SKM-1 treated with dmso at 0.1 percent for 144 hours (cell line): ENCODE results near the gene TRMT44.
A peak's percentile ranks its signal among the peaks of the same experiment; 100 is the strongest.
"Not testable (repeated sequence)": the region's sequence is repeated elsewhere in the genome, so short reads cannot be mapped to it uniquely, and the experiment has no call there.

Experiments
- DNase-seq: peaks from one replicate; lab custom pipeline; 2025; ENCODE audit not compliant: unreplicated experiment; lab: John Stamatoyannopoulos, UW

Gene TRMT44

DNA sequence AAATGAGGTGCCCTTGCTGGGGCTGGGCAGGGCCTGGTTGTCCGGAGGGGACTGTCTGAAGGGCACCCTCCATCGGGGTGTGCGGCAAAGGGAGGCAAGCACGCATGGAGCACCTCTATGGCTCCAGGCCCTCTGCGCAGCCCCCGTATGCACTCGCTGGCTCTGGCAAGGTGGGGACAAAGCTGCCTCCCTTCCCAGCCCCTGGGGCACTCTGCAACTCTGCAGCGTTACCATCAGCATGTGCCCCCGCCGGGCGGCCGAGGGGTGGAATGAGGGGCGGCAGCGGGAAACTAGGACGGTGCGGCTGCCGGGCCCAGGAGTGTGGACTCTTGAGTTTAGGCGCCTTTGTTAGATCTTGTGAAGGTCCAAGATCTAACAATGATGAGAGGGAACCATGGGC lies 26.4 kb downstream of the TRMT44 start:
- no peak for DNase-seq

DNA sequence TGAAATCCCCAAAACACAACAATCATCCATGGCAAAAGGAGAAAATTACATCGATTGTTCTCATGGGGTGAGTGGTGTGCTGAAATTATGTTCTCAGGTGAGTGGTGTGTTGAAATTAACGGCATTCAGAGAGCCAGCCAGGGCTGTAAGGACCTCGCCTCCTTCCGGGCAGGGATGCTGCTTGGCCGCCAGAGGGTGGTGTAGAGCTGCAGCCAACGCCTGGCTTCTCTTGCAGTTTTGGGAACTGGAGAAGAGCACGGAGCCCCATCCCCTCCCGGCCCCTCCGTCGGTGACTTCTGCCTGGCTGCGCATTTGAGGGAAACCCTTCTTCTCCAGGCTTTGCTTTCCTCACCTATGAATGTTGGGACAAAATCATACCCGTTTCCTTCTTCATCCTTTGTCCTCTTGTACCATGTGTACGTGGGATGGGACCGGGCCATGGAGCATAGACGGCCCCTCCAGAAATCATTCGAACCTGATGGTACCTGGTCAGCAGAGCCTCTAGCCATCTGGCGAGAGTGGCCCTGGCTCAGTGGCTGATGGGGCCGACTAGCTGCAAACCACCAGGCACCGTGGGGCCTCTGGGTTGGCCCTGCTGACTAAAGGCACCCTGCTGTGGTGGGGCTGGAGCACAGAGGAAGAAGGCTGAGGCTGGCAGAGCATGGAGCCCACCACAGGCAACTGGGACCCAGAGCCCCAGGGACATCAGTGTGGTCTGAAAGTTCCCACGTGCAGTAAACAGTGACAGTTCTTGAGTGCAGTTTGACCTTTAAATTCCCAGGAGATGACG lies 28.4 kb downstream of the TRMT44 start:
- DNase-seq = peak; percentile 75

DNA sequence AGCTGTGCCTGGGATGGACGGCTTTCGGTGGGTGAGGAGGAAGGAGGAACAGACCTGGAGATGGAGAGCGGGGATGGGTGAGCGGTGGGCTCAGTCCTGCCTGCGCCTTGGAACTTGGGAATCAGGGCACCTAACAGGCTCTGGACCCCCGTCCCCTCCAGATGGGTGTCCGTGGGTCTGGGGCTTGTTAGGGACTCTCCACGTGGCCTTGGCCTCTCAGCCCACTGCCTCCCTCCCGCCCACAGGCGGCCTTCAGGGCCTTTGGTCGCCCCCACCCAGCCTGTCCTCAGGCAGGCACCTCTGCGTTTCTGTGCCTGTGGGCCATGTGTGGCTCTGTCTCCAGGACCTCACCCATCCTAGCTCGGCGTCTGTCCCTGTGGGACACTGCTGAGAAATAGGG lies 29.0 kb downstream of the TRMT44 start:
- DNase-seq = no peak

DNA sequence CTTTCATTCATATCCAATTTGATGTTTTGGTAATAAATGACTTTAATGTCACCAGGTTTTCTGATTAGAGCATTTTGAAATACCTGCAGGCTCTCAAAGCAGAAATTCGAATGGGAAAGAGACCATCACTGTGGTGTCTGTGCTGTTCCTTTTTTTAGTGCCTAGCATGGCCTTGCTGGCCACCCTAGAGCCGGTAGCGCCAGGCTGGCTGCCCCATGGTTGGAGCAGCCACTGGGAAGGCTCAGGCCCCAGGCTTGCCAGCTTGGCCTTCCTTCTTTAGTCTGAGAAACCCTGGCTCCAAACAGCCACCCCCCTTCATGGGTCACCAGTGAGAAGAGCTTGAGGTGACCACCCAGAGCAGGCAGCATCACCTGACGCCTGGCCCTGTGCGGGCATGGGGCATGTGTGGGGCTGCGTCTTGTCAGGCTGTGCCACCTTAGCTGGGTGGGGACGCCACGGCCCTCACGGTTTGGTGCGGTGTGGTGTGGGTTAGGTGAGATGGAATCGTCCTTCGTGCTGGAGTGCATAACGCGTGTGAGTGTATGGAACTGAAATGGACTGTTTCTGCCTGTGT lies 30.0 kb downstream of the TRMT44 start:
- no peak for DNase-seq

DNA sequence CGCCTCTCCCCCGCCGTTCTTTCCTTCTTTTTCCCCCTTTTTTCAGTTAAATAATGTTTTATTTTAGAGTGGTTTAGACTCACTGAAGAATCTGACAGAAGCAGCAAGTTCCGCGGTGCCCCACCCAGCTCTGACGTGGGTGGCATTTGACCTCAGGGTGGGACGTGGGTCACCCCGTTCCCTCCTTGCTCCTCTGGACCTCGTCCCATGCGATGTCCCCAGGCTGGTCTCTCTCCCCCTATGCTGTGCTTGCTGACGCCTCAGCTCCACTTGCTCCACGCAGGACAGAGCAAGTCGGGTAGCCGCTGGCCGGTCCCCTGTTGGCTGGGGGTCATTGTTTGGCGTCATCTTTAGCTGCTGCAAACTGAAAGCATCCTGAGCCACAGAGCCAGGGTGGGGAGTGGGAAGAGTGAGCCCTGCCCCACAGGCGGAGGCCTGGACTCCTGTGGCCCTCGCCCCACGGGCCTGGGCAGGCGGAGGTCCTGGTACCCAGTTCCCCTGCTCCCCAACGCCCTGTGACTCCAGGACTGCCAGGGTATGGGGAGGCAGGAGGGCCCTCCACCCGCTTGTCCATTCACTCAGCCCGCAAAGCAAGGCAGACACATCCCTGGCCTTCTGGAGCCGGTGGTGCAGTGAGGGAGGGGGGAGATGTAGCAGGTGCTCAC lies 30.8 kb downstream of the TRMT44 start:
- no peak for DNase-seq

DNA sequence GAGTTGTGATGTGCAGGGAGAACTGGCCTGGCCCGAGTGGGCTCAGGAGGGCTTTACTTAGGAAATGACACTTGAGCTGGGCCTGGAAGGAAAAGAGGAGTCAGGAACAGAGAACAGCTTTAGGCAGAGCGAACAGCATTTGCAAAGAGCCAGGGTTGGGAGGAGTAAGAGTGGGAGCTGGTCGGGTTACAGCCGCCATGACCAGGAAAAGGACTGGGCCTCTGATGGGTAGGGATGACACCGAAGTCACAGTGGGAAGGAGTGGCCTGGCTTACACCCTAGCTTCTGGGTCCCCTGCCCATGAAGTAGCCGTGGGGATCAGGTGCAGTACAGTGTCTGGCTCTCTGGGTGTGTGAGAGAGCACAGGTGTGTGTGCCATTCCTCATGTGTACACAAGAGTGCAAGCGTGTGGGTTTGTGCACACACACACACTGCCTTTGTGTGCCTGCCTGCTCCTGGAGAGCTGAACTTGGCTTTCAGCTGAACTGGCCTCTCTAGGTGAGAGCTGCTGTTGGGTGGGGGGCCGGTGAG lies 31.6 kb downstream of the TRMT44 start:
- no peak for DNase-seq

DNA sequence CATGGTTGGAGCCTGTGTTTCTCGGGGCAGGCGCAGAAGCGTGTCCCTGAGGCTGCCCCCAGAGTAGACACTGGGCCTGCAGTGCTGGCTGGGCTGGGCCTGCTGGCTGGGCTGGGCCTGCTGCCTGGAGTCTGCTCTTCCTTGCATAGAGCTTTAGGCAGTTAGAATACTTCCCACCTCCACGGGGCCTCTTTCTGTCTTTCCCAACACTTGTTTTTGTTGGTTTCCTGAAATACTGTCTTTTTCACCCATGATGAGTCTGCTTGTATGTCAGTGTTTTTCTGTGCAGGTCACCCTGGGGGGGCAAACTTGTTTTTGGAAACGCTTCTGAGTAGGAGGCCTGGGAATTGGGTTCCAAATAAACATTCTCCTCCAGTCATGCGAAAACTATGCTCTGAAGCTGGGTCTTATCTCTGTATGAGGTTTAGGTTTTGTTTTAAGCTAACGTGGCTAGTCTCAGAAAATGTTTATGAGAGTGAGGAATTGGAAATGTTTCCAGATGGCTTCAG lies 32.2 kb downstream of the TRMT44 start:
- DNase-seq = no peak

DNA sequence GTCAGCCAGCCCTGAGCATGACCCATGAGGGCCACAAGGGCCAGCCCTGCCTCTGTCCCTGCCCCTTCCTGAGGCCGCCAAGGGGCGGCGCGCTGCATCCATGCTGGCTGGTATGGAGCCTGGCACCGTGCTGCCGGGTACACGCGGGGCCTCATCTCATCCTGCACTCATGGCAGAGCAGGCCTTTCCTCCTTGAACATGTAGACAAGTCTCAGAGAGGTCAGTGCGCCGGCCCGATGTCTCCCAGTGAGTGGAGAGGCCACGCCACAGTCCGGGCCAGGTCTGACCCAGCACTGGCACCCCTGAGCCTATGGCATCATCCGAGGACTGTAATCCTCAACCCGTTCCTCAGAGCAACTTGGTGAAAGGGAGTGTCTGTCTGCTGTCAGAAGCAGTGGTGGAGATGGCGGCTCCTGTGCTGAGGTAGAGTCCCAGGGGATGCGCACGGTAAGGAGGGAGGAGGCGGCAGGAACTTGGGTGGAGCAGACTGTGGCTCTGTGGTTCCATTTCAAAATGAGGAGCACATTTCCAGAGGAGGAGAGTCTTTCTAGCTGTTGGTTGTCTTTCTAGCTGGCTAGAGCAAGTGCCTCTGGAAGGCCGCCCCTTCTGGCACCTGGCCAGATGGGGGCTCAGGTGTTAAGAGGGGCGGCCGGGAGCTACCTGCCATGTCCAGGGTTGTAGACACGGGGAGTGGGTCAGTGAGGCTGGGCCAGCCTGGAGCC lies 32.8 kb downstream of the TRMT44 start:
- no peak for DNase-seq

DNA sequence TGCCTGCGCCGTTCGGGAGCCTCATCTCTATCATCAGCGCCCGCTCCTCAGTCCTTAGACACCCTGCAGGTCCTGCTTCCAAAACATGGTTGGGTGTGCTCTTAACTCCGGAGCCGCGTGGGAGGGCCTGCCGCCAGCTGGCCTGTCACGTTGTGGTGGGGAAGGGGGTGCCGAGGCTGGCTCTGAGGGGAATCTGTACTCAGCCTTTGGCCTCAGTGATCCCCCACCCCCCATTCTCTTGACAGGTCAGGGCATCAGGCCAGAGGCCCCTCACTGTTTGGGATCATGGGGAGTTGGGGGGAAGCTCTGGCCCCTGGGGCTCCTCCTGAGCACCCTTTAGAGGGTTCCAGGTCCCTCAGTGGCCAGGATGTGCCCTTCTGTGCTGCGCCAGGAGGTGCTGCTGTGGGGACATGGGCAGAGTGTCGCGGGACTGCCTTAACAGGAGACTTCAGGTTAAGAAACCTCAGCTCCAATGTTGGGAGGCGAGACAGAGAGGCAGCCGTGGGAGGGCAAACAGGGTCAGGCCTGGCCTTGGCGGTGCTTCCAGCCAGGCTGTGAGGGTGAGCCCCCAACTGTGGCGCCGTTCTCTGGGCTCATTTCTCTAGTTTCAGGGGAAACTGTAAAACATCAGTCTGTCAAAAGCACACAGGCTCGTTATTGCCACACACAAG lies 33.5 kb downstream of the TRMT44 start:
- DNase-seq = no peak

DNA sequence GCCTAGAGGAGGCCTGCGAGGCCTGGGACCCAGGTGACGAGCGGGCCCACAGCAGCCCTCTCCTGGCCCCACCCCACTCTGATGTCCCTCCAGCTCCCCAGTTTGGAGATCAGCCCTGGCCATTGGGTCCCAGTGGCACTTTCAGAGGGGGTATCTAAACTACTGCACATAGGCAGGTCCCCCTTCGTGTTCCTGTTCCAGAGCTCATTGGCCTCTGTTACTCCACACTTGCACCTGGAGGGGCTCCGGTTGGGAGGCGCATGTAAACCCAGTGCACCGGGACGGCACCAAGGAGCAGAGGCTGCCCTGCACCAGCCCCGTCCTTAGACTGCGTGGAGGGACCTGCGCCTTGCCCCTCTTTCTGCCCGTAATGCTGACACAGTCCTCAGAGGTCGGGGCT lies 34.3 kb downstream of the TRMT44 start:
- DNase-seq = no peak

DNA sequence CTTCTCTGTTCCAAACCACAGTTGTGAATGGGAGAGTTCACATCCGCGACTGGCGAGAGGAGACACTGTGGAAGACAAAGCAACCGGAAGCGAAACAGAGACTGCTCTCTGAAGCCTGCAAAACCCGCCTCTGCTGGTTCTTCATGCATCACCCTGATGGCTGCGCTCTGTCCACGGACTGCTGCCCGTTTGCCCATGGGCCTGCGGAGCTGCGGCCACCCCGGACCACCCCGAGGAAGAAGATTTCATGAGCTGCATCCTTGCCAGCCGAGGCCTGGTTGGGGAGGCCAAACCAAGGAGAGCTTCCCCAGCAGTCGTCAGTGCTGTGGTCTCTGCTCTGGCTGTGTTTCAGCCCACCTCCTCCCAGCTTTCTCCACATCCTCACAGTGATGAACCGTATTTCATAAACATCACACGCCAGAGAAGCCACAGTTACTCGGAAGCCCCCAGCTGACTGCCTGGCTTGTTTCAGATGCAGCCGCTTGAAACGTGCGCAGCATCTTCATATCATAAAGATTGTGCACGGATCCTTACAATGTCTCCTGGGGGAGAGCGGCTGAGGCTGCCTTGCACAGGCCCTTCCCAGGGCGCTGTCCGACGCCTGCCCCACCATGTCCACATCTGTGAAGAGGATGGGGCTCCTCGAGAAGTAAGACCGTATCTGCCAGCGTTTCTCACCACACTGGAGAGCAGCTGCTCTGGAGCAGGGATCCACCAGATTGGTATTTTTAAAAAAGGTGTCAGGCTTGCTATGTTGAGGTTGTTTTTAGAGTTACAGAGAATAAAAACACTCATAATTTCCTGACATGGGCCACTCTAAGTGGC lies 35.4 kb downstream of the TRMT44 start:
- no peak for DNase-seq

DNA sequence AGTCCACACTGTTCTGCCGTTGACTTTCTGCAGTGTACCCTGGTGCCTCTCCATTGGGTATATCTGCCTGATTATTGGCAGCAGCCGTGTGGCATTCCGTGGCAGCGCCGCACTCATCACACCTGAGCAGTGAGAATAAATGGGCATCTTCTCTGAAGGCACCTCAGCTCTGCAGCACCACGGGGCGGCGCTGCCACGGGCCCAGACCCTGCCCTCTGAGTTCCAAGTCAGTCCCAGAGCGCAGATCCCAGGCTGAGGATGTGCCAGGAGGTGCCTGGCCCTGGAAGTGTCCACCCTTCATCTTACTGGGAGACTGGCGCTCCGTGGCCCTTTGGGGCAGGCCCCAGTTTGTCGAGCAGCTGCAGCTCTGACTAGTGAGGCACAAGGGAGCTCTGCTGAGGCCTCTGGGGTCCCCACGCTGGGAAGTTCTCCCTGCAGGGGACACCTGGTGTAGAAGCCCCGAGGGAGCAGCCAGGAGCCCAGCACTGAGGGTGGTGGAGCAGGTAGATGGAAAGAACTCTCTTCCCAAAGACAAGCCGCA lies 36.6 kb downstream of the TRMT44 start:
- DNase-seq = no peak

DNA sequence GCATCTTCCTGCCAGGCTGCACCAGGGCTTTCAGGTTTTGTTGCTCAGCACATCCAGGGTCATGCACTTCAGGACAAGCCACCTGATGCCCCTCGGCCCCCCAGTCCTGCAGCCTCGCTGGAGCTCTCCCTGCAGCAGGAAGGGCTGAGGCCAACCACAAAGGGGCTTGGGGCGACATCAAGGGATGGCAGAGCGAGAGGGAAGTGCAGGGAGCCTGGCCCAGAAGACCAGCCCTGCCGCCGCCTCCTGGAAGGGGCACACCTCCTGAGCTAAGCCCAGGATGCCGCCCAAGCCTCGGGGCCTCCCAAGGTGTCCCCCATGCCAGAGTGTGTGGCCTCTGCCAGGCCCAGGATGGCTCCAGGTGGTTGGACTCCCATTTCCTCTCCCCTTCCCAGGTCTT lies 37.1 kb downstream of the TRMT44 start:
- no peak for DNase-seq

DNA sequence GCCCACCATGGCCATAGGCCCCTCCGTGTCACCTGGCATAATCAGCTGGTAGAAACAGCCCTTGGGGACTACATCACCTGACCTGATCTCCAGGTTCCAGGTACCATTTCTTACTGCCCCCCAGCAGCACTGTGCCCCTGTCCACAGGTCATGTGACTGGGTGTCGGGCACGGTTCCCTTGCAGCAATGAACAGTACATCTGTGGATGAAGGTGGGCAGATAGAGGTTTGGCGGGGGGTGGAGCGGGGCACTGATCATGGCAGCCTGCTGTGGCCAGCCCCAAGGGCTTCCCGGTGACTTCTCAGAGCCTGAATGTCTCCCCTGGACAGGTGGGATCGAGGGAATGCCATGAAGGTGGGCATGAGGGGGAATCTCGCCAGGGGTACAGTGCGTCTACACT lies 37.8 kb downstream of the TRMT44 start:
- DNase-seq = no peak

DNA sequence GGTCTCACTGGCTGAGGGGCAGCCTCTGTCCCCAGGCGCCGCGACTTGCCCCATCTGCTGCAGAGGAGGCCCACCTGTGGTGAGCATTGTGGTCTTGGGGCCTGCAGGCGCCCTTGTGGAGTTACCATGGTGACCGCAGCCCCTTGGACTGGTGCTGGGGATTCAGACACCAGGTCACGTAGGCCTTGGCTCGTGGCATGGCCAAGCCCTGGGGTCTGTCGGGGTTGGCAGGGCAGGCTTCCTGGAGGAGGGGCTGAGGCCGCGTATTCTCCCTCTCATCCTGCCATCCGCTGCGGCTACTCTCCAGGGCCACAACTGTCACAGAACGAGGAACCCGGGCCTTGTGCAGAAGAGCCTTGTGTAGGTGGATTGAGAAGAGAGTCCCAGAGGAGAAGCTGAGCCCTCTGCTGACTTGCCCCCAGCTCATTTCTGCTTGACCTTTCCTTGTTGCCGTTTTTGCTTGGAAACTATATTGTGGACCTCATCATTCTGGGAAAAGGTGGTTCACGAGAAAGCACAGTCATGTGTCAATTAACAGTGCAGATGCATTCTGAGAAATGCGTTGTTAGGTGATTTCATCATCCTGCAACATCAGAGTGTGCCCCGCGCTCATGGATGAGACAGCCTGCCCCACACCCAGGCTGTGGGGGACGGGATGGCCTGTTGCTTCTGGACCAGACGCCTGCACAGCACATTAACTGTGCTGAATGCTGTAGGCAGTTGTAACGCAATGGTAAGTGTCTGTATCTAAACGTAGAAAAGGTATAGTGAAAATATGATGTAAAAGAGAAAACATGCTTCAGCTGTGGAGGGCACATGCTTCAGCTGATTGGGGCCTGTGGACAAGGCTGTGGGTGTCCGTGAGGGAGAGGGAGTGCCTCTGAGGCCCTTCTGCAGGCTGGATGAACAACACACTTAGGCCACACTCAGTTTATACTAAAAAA lies 38.5 kb downstream of the TRMT44 start:
- DNase-seq = no peak

DNA sequence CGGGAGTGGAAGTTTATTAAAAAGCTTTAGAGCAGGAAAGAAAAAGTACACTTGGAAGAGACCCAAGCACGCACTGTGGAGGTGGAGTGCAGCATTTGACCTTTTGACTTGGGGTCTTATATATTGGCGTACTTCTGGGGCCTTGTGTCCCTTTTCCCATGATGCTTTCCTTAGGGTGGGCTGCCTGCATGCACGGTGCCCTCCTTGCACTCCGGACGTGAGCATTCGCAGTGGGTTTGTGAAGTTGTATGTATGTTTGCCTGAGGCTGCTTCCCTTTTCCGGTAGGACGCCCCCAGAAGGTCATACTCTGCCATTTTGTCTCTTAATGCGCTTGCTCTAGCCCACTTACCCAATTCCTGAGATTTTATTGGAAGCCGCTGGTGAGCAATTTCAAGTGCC lies 39.6 kb downstream of the TRMT44 start:
- DNase-seq = no peak

DNA sequence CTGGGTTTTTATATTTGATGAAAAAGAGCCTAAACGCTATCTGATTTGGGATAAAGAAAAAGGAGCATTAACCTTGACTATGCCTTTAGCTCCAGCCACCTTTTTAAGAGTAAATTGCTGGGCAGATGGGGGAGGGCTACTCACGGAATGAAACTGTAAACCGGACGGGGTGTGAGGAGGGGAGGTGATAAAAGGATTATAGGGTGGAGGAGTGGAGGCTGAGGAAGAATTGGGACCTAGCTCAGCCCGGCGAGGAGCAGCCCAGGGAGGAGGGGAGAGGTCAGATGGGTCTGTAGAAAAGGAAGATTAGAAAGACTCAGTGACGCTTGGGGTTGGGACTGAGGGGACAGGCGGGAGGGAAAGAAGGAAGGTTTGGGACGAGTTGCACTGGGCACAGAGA lies 46.1 kb downstream of the TRMT44 start:
- DNase-seq = not testable (repeated sequence)

DNA sequence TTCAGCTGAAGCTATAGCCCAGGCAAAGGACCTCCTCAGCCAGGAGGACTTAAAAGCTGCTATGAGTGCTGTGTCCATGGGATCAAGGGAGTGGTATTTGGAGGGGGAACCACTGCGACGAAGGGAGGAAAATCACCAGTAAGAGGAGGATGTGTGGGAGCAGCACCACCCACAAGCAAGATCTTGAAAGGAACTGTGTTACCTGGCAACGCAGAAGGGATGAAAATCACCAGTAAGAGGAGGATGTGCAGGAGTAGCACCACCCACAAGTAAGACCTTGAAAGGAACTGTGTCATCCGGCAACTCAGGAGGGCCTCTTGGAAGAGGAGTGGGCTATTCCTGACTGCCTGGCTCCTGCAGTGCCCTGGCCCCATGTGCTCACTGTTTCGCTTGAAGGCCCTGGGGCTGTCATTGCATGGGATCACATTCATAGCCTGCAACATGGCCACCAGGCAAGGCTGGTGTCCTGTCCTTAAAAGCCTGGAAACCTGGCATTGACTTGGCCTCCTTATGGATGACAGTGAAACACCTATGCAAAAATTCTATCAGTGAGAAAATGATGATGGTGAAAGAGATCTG lies 48.3 kb downstream of the TRMT44 start:
- DNase-seq = no peak
